A673 (cell line): ENCODE data around the gene DISP3.

Source experiments
- EZH2 ChIP-seq: fragments of 200-600 bp; sonication (generic); IDR thresholded peaks from 2 replicates; pipeline ENCODE4 v1.6.1; 2017; ENCODE audit warnings: borderline replicate concordance, low read depth, mild to moderate bottlenecking, mixed read lengths, antibody characterized with exemption, low read length; ENCODE audit not compliant: poor library complexity, severe bottlenecking
- TF ChIP-seq, protein P1 (sequence below): fragments of 300-800, 200-600 bp; sonication (generic); conservative IDR thresholded peaks from 2 replicates; pipeline ENCODE4 v1.5.1; 2017; ENCODE audit warnings: low read depth, mild to moderate bottlenecking, antibody characterized with exemption, low read length, moderate library complexity, mixed read lengths

DNA sequence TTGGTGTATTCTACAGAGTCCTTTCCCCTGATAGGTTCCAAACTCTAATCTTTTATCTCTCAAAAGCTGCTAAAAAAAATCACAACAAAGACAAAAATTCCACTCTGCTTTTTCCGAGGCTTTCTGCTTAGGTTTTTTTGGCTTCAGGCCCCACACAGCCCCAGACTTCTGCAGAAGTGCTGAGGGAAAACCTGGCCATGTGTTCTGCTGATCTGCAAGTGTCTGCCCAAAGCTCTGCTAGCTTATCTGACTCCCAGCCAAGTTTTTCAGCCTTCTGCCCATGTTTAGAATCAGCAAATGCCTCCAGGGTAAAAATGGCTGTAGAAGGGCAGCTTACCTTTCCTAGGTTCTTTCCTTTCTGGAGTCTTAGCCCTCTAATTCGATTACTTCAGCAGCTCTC lies 28.4 kb downstream of the DISP3 start:
- TF ChIP-seq, protein P1, sequence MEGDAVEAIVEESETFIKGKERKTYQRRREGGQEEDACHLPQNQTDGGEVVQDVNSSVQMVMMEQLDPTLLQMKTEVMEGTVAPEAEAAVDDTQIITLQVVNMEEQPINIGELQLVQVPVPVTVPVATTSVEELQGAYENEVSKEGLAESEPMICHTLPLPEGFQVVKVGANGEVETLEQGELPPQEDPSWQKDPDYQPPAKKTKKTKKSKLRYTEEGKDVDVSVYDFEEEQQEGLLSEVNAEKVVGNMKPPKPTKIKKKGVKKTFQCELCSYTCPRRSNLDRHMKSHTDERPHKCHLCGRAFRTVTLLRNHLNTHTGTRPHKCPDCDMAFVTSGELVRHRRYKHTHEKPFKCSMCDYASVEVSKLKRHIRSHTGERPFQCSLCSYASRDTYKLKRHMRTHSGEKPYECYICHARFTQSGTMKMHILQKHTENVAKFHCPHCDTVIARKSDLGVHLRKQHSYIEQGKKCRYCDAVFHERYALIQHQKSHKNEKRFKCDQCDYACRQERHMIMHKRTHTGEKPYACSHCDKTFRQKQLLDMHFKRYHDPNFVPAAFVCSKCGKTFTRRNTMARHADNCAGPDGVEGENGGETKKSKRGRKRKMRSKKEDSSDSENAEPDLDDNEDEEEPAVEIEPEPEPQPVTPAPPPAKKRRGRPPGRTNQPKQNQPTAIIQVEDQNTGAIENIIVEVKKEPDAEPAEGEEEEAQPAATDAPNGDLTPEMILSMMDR, result no peak
- no peak for TF ChIP-seq EZH2
